ENCODE data around the gene TSPAN7.

DNA sequence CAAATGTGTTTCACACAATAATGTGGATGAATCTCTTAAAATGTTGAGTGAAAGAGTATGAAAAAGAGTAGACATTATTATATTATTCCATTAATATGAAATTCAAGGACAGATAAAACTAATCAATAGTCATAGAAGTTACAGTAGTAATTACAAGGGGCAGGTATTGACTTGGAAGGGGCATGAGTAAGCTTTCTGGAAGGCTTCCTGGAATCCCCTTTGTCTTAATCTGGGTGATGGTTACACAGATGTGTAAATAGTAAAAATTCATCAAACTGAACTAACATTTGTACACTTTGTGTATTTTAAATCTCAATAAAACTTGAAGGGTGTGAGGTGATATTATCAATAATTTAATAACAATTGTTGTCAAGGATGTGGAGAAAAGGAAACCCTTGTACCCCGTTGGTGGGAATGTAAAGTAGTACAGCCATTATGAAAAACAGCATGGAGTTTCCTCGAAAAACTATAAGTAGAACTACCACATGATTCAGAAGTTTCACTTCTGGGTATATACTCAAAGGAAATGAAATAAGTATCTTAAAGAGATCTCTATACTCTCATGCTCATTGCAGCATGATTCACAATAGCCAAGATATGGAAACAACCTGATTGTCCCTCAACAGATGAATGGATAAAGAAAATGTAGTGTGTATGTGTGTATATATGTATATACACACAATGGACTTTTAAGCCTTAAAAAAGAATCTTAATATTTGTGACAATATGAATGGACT is 143.0 kb downstream of the TSPAN7 start:
- TF ChIP-seq POLR2AphosphoS5 (IDR thresholded peaks at IDR 0.05; ENCODE audit: insufficient read depth, low read depth, low read length) (no peak), FOS (IDR thresholded peaks at IDR 0.05; ENCODE audit: borderline replicate concordance, insufficient read depth, low read length) (no peak), JUN (IDR thresholded peaks at IDR 0.05; ENCODE audit: borderline replicate concordance, insufficient read depth, insufficient read length, low read depth) (no peak), POLR2A (IDR thresholded peaks at IDR 0.05; ENCODE audit: low read depth, low read length) (no peak)
